Ovary (tissue), 9 donors: ENCODE measurements around the gene ZBTB44. TPM values are rescaled to one million over a fixed set of nuclear protein-coding genes. Genes with fewer than 3 reads are reported as not detected.

Source experiments
- DNase-seq, 5 donors: peaks; one replicate each; pipeline ENCODE4 v3.0.0-alpha.2; 2019 to 2020
- H3K27ac ChIP-seq, 2 donors: fragments of 200-600 bp; one replicate each; pipeline versions ENCODE4 v1.5.1 to v1.8.0; 2019 to 2022
- H3K27me3 ChIP-seq: fragments of 200-600 bp; one replicate; pipeline ENCODE4 v1.8.0; 2022
- H3K36me3 ChIP-seq: fragments of 200-600 bp; sonication (generic); one replicate; pipeline ENCODE4 v1.5.1; 2019
- H3K4me1 ChIP-seq: one replicate; pipeline ENCODE4 v1.8.1; 2013; ENCODE audit warnings: mild to moderate bottlenecking, moderate library complexity; ENCODE audit not compliant: insufficient read depth
- H3K4me3 ChIP-seq: fragments of 200-600 bp; sonication (generic); one replicate; pipeline ENCODE4 v1.5.1; 2017
- H3K9me3 ChIP-seq, 2 donors: fragments of 200-600 bp in 1 of 2; sonication (generic) in 1 of 2; one replicate each; pipeline versions ENCODE4 v1.5.1 to v1.8.1; 2013 to 2019; ENCODE audit warnings: mild to moderate bottlenecking in 1 of 2, moderate library complexity in 1 of 2
- EP300 ChIP-seq: sonication (generic); formaldehyde crosslinking; IDR thresholded peaks from one replicate; pipeline ENCODE4 v1.6.1; 2017; ENCODE audit warnings: antibody characterized with exemption
- POLR2A ChIP-seq: fragments of 450-650 bp; IDR thresholded peaks from one replicate; pipeline ENCODE4 v1.6.1; 2017; ENCODE audit warnings: antibody characterized with exemption, mild to moderate bottlenecking, moderate library complexity
- WGBS, 3 donors: extraction: QIAGEN DNeasy Blood & Tissue Kit in 1 of 3; methylation state at CpG; one replicate each; pipeline versions ENCODE4 v1.1.5 to v1.1.7; 2013 to 2017; 5-methylcytosine and 5-hydroxymethylcytosine counted together
- intact Hi-C, 4 donors: fragments of 100-400 bp; cut with DNase I; formaldehyde crosslinking; loops; one replicate each; pipeline versions ENCODE4 v1.11.0 to v1.15.1; 2022 to 2023
- polyA plus RNA-seq, 2 donors: library from polyadenylated mRNA; stranded (reverse); fragments of 200-250 nt in 1 of 2; fragments of 350-450 nt in 1 of 2; fragmentation: Illumina TruSeq in 1 of 2; extraction: RNeasy Lipid Tissue Mini Kit (QIAGEN cat#74804) in 1 of 2; gene quantifications; one replicate each; pipeline ENCODE4 v1.2.3, GENCODE V29; 2013 to 2014
- total RNA-seq, 7 donors: library from RNA; depleted of rRNA in 2 of 7; stranded (reverse); fragments of >200 nt in 2 of 7; fragmentation: NEBNext Ultra II Directional in 3 of 7; extraction: Animal tissue kit (Norgen Biotek cat#: 25700) in 3 of 7; gene quantifications; one replicate each; pipeline versions ENCODE4 v1.1.0 to v1.2.4, GENCODE V29; 2016 to 2023
- TF ChIP-seq, protein P1 (sequence below), 3 donors: fragments of 450-650 bp in 2 of 3; fragments of 200-600 bp in 1 of 3; IDR thresholded peaks; one replicate each; pipeline versions ENCODE4 v1.5.1 to v1.8.0; 2016 to 2022; ENCODE audit warnings: antibody characterized with exemption in 3 of 3, mild to moderate bottlenecking in 1 of 3
- donor health status: DM: no; HTN: no; CAD: no; lungs with moderate emphysema.
- donor health status: DM: no; HTN: no; CAD: no.
- donor health status: Bipolar disorder and iron deficiency.
- donor health status: DM: yes; HTN: yes; CAD: no.
- donor health status: DM: no; HTN: no; CAD: no.
- donor health status: DM: yes; HTN: yes; CAD: no.

Gene ZBTB44
- total and polyA plus RNA-seq, 9 donors = 19.1 to 83.0 (median 57.9) TPM

DNA sequence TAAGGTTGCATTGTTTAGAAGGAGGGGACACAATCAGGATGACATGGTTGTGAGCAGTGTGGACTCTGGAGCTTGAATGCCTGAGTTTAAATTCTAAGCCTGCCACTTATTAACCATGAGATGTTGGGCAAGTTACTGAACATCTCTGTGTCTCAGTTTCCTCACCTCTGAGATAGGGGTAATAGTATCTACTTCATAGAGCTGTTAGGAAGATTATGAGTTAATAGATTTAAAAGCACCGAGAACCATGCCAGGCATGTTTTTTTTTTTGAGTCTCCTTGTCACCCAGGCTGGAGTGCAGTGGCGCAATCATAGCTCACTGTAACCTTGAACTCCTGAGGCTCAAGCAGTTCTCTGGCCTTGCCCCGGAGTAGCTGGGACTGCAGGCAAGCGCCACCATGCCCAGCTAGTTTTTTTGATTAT lies 121.9 kb downstream of the ZBTB44 start:
- TF ChIP-seq POLR2A (no peak), EP300 (no peak)
- TF ChIP-seq, protein P1, sequence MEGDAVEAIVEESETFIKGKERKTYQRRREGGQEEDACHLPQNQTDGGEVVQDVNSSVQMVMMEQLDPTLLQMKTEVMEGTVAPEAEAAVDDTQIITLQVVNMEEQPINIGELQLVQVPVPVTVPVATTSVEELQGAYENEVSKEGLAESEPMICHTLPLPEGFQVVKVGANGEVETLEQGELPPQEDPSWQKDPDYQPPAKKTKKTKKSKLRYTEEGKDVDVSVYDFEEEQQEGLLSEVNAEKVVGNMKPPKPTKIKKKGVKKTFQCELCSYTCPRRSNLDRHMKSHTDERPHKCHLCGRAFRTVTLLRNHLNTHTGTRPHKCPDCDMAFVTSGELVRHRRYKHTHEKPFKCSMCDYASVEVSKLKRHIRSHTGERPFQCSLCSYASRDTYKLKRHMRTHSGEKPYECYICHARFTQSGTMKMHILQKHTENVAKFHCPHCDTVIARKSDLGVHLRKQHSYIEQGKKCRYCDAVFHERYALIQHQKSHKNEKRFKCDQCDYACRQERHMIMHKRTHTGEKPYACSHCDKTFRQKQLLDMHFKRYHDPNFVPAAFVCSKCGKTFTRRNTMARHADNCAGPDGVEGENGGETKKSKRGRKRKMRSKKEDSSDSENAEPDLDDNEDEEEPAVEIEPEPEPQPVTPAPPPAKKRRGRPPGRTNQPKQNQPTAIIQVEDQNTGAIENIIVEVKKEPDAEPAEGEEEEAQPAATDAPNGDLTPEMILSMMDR (IDR thresholded peaks at IDR 0.05) = no peak
- Histone ChIP-seq H3K4me1 (no peaks in the 10 kb centered on the region), H3K27me3 (no peaks in the 10 kb centered on the region), H3K4me3 (no peak overlapping the region), H3K36me3 (no peaks in the 10 kb centered on the region), H3K9me3 (no peaks in the 10 kb centered on the region), H3K27ac (no peak overlapping the region)
- intact Hi-C loops = no loop called here
- 24 to 44% (median 29%) methylated on average over 4 of the region's 4 CpGs for WGBS, 3 donors
- DNase-seq = no peak

GRCh38 chr11:130191896-130192295 lies 122.8 kb downstream of the ZBTB44 start:
- Histone ChIP-seq H3K27ac (no peak overlapping the region), H3K9me3 (no peaks in the 10 kb centered on the region), H3K36me3 (no peaks in the 10 kb centered on the region), H3K27me3 (no peaks in the 10 kb centered on the region), H3K4me1 (no peaks in the 10 kb centered on the region), H3K4me3 (no peak overlapping the region)
- intact Hi-C loops = no loop called here
- TF ChIP-seq POLR2A = no peak
- no peak for TF ChIP-seq EP300
- TF ChIP-seq, protein P1 (IDR thresholded peaks at IDR 0.05) = no peak
- WGBS, 3 donors = 92 to 94% (median 94%) methylated on average over 14 of the region's 14 CpGs
- DNase-seq = no peak

- Histone ChIP-seq H3K27me3 (no peaks in the 10 kb centered on the region), H3K36me3 (no peaks in the 10 kb centered on the region), H3K4me3 (no peak overlapping the region), H3K27ac (no peak overlapping the region), H3K4me1 (no peaks in the 10 kb centered on the region), H3K9me3 (no peaks in the 10 kb centered on the region)
- no peak for DNase-seq
- no peak for TF ChIP-seq POLR2A
- TF ChIP-seq EP300 = no peak
- intact Hi-C loops = no loop called here
- WGBS, 3 donors = 86 to 87% (median 87%) methylated on average over 29 of the region's 29 CpGs
These were observed 124.3 kb downstream of the ZBTB44 start for GRCh38 chr11:130190371-130190881.

GRCh38 chr11:130189492-130190210 lies 125.1 kb downstream of the ZBTB44 start:
- no peak for TF ChIP-seq POLR2A
- TF ChIP-seq, protein P1 (IDR thresholded peaks at IDR 0.05) = no peak
- TF ChIP-seq EP300 = no peak
- Histone ChIP-seq H3K27ac (no peak overlapping the region), H3K4me1 (no peaks in the 10 kb centered on the region), H3K27me3 (no peaks in the 10 kb centered on the region), H3K9me3 (no peaks in the 10 kb centered on the region), H3K4me3 (no peak overlapping the region), H3K36me3 (no peaks in the 10 kb centered on the region)
- intact Hi-C loops = no loop called here
- WGBS, 3 donors = 88 to 92% (median 90%) methylated on average over 30 to 32 of the region's 32 CpGs
- no peak for DNase-seq
